ENCODE data around the gene TSFM. TPM values are rescaled to one million over a fixed set of nuclear protein-coding genes. Genes with fewer than 3 reads are reported as not detected.
A peak's percentile ranks its signal among the peaks of the same experiment; 100 is the strongest.

TSFM gene
- total and polyA plus RNA-seq, 4 donors: 14.6 to 60.5 (median 38.2) TPM

- TF ChIP-seq FOXA1 (IDR thresholded peaks at IDR 0.05) (no peak), CTCF (IDR thresholded peaks at IDR 0.05; ENCODE audit: low read depth, low read length, missing input control) (no peak)
These were observed 57.4 kb downstream of the TSFM start (continued) for GRCh38 chr12:57839996-57840395.

DNA sequence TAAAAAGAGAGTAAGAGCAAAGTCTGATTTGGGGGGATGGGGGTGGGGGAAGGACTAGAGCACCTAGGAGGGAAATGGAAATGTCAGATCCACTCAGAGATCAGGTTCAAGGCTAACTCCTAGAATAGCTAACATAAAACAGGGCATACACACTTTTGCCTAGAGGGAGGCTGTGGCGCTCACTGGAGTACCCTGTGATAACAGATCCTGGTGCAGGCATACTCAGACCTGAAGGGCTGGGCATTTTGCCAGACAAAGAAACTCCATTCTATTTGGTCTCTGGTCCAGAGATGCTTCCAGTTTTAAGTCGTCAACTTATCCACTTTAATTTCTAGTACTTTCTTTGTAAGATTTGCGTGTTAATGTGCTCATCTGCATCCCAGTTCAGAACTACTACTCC is 58.1 kb downstream of the TSFM start:
- no peak for TF ChIP-seq TAF1 (conservative IDR thresholded peaks at IDR 0.05)
- TF ChIP-seq HNF4A (conservative IDR thresholded peaks at IDR 0.05): no peak
- no peak for TF ChIP-seq FOXA1 (IDR thresholded peaks at IDR 0.05)
- no peak for TF ChIP-seq GABPA (IDR thresholded peaks at IDR 0.05 in 1 of 2, conservative IDR thresholded peaks at IDR 0.05 in 1 of 2)
- no peak for TF ChIP-seq MAX (IDR thresholded peaks at IDR 0.05)
- no peak for TF ChIP-seq REST (IDR thresholded peaks at IDR 0.05)
- no peak for TF ChIP-seq YY1 (IDR thresholded peaks at IDR 0.05)
- TF ChIP-seq NR2F2 (IDR thresholded peaks at IDR 0.05): no peak
- no peak for TF ChIP-seq ATF3 (IDR thresholded peaks at IDR 0.05)
- no peak for TF ChIP-seq JUND (IDR thresholded peaks at IDR 0.05)
- TF ChIP-seq RAD21 (IDR thresholded peaks at IDR 0.05): no peak
- TF ChIP-seq EGR1 (IDR thresholded peaks at IDR 0.05; ENCODE audit: low read depth in 2 of 2): no peak
- no peak for TF ChIP-seq FOXA2 (IDR thresholded peaks at IDR 0.05)
- TF ChIP-seq, protein P1, sequence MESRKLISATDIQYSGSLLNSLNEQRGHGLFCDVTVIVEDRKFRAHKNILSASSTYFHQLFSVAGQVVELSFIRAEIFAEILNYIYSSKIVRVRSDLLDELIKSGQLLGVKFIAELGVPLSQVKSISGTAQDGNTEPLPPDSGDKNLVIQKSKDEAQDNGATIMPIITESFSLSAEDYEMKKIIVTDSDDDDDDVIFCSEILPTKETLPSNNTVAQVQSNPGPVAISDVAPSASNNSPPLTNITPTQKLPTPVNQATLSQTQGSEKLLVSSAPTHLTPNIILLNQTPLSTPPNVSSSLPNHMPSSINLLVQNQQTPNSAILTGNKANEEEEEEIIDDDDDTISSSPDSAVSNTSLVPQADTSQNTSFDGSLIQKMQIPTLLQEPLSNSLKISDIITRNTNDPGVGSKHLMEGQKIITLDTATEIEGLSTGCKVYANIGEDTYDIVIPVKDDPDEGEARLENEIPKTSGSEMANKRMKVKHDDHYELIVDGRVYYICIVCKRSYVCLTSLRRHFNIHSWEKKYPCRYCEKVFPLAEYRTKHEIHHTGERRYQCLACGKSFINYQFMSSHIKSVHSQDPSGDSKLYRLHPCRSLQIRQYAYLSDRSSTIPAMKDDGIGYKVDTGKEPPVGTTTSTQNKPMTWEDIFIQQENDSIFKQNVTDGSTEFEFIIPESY (IDR thresholded peaks at IDR 0.05): no peak
- TF ChIP-seq SP1 (IDR thresholded peaks at IDR 0.05): no peak
- no peak for TF ChIP-seq HNF4G (IDR thresholded peaks at IDR 0.05)
- TF ChIP-seq CTCF (IDR thresholded peaks at IDR 0.05; ENCODE audit: low read depth, low read length, missing input control): no peak
- no peak for TF ChIP-seq RXRA (IDR thresholded peaks at IDR 0.05)
- no peak overlapping the region for H3K4me3 ChIP-seq (ENCODE audit: low read depth in 1 of 3, low read length in 3 of 3)
- H3K9ac ChIP-seq (ENCODE audit: low read depth in 1 of 2, low read length in 2 of 2): no peak overlapping the region
- WGBS: 47% methylated on average over 3 of the region's 3 CpGs
- peak overlapping the region in 1 of 2 donors; percentile 47 for H3K27ac ChIP-seq (ENCODE audit: low read depth in 1 of 2, low read length in 2 of 2)
- no peaks in the 10 kb centered on the region for H3K9me3 ChIP-seq (ENCODE audit: control insufficient read depth in 4 of 4, low read length in 3 of 4)
- H3K27me3 ChIP-seq (ENCODE audit: control insufficient read depth in 4 of 4, insufficient read depth in 4 of 4, low read length in 3 of 4): no peaks in the 10 kb centered on the region
- peaks cover 42 to 91% (median 86%) of the 10 kb centered on the region in 4 donors for H3K4me1 ChIP-seq (ENCODE audit: control insufficient read depth in 4 of 4, insufficient read depth in 4 of 4, low read length in 3 of 4)
- no peaks in the 10 kb centered on the region for H3K36me3 ChIP-seq (ENCODE audit: control insufficient read depth in 4 of 4, insufficient read depth in 3 of 4, low read depth in 1 of 4, low read length in 3 of 4)
- no peak for DNase-seq (ENCODE audit: low spot score)

All from liver (tissue), 9 donors.